K562 (cell line): Measurements from ENCODE around the gene RACK1. TPM values are rescaled to one million over a fixed set of nuclear protein-coding genes. Genes with fewer than 3 reads are reported as not detected.

Source experiments
- CC2D1A ChIP-seq: fragments of 450-650 bp; IDR thresholded peaks from 2 replicates; pipeline ENCODE4 v1.6.1; 2017; ENCODE audit warnings: mild to moderate bottlenecking
- EP300 ChIP-seq: IDR thresholded peaks from 2 replicates; pipeline ENCODE4 v1.6.1; 2012; ENCODE audit warnings: low read length, improper control_type of control experiment
- GABPA ChIP-seq: fragments of 200-800 bp; sonication (Bioruptor generic); conservative IDR thresholded peaks from 2 replicates; pipeline ENCODE4 v1.6.1; 2016; ENCODE audit warnings: low read depth, missing genetic modification characterization, missing compliant biosample characterization
- GABPB1 ChIP-seq: sonication (generic); formaldehyde crosslinking; IDR thresholded peaks from 2 replicates; pipeline ENCODE4 v1.8.0; 2022; ENCODE audit warnings: mild to moderate bottlenecking, missing genetic modification reagents
- MCM5 ChIP-seq: fragments of 450-650 bp; IDR thresholded peaks from 2 replicates; pipeline ENCODE4 v1.6.1; 2016; ENCODE audit warnings: low read depth
- NBN ChIP-seq: fragments of 450-650 bp; IDR thresholded peaks from 2 replicates; pipeline ENCODE4 v1.6.1; 2016; ENCODE audit warnings: low read depth, mild to moderate bottlenecking
- NR2C1 ChIP-seq, 2 experiments: fragments of 450-650 bp; IDR thresholded peaks; 2 replicates each; pipeline ENCODE4 v1.6.1; 2017; ENCODE audit warnings: mild to moderate bottlenecking in 2 of 2, antibody characterized with exemption in 1 of 2, inconsistent platforms in 1 of 2, missing compliant biosample characterization in 1 of 2, missing genetic modification characterization in 1 of 2
- NUFIP1 ChIP-seq: fragments of 450-650 bp; IDR thresholded peaks from 2 replicates; pipeline ENCODE4 v1.6.1; 2018; ENCODE audit not compliant: partially characterized antibody
- SMC3 ChIP-seq: conservative IDR thresholded peaks from 2 replicates; pipeline ENCODE4 v1.6.1; 2011; ENCODE audit warnings: low read depth, low read length, improper control_type of control experiment; ENCODE audit not compliant: insufficient read depth
- TBL1XR1 ChIP-seq, 2 experiments: IDR thresholded peaks; 2 replicates each; pipeline ENCODE4 v1.6.1; 2012; ENCODE audit warnings: improper control_type of control experiment in 2 of 2, low read length in 2 of 2, mild to moderate bottlenecking in 1 of 2
- ZNF311 ChIP-seq: fragments of 250-450 bp; sonication (Bioruptor Pico); IDR thresholded peaks from 2 replicates; pipeline ENCODE4 v1.4.0; 2020; ENCODE audit warnings: mild to moderate bottlenecking, moderate library complexity
- ZNF431 ChIP-seq: sonication (generic); formaldehyde crosslinking; IDR thresholded peaks from 2 replicates; pipeline ENCODE4 v1.8.0; 2022; ENCODE audit warnings: mild to moderate bottlenecking, missing genetic modification reagents
- ZNF444 ChIP-seq: fragments of 250-450 bp; sonication (Bioruptor Pico); IDR thresholded peaks from 2 replicates; pipeline ENCODE4 v1.4.0; 2020; ENCODE audit warnings: mild to moderate bottlenecking, moderate library complexity
- ZNF77 ChIP-seq: fragments of 250-450 bp; sonication (Bioruptor Pico); IDR thresholded peaks from 2 replicates; pipeline ENCODE4 v1.5.0; 2020
- polyA plus RNA-seq, 8 experiments: library from polyadenylated mRNA; depleted of rRNA in 4 of 8; stranded (reverse) in 5 of 8; unstranded in 3 of 8; fragments of >200 nt; fragmentation: Nextera tagmentation in 2 of 8; fragmentation: Illumina TruSeq in 1 of 8; extraction: Ambion mirVana in 2 of 8; extraction: Trizol in 1 of 8; gene quantifications; 2 replicates each; pipeline versions ENCODE4 v1.2.1 to v1.2.3, GENCODE V29; 2011 to 2014; ENCODE audit warnings: inconsistent platforms in 1 of 8, missing spikeins in 1 of 8
- total RNA-seq, 7 experiments: library from RNA; depleted of rRNA in 6 of 7; stranded (reverse); fragments of >200 nt in 6 of 7; fragmentation: Illumina TruSeq in 2 of 7; extraction: Trizol in 2 of 7; gene quantifications; 2 replicates each; pipeline versions ENCODE4 v1.2.1 to v1.2.3, GENCODE V29; 2011 to 2021; ENCODE audit warnings: low replicate concordance in 1 of 7
- TF ChIP-seq, protein P1 (sequence below): sonication (generic); IDR thresholded peaks from 2 replicates; pipeline ENCODE4 v1.6.1; 2016
- TF ChIP-seq, protein P2 (sequence below): sonication (generic); formaldehyde crosslinking; IDR thresholded peaks from 2 replicates; pipeline ENCODE4 v1.8.1; 2022; ENCODE audit warnings: missing genetic modification reagents
- TF ChIP-seq, protein P3 (sequence below): fragments of 250-450 bp; sonication (Bioruptor Pico); IDR thresholded peaks from 2 replicates; pipeline ENCODE4 v1.5.0; 2022; ENCODE audit warnings: mild to moderate bottlenecking
- TF ChIP-seq, protein P4 (sequence below): sonication (generic); formaldehyde crosslinking; IDR thresholded peaks from 2 replicates; pipeline ENCODE4 v1.8.0; 2022; ENCODE audit warnings: mild to moderate bottlenecking, missing genetic modification reagents
- TF ChIP-seq, protein P5 (sequence below): sonication (generic); formaldehyde crosslinking; IDR thresholded peaks from 2 replicates; pipeline ENCODE4 v1.4.0; 2020; ENCODE audit warnings: mild to moderate bottlenecking, missing genetic modification reagents
- TF ChIP-seq, protein P6 (sequence below), 2 experiments: fragments of 250-450 bp in 1 of 2; fragments of 450-650 bp in 1 of 2; sonication (Bioruptor Pico) in 1 of 2; IDR thresholded peaks; 2 replicates each; pipeline versions ENCODE4 v1.6.1 to v1.8.0; 2016 to 2021; ENCODE audit warnings: mild to moderate bottlenecking in 2 of 2, moderate library complexity in 2 of 2, missing compliant biosample characterization in 1 of 2, missing genetic modification characterization in 1 of 2

RACK1 gene
- total and polyA plus RNA-seq, 9 of the 15 experiments (the other 6 are each of a cell fraction or from before 2014, with no cell fraction given): 2,303 to 5,311 (median 3,833) TPM

DNA sequence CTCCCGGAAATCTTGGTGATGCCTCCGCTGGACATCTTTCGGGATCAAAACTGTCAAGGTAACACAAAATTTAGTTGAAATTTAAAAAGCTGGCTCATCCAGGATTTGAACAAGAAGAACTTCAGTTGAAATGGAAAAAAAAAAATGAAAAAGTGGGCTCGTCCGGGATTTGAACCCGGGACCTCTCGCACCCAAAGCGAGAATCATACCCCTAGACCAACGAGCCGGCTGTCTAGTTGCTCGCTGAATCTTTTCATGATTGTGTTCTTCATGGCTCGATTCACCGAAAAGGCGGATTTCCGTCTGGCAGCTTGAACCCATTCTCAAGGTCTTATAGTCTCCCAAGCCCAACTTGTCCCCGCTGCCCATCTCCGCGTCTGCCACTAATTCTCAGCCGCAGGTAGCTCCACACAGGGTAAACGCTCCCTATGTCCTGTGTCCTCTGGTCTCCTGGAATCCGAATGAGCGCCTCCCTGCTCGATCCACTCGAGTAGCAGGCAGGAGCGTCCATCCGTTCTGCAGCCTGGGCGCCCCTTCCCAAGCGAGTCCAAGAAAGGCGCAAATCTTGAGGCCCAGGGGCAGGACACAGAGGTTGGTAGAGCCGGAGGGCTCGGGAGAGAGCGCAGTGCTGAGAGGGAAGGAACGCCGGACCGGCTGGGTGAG, 54.9 kb downstream of the RACK1 start (continued):
- no peak for TF ChIP-seq NR2C1 (IDR thresholded peaks at IDR 0.05)
- no peak for TF ChIP-seq NR2C1 (tag; IDR thresholded peaks at IDR 0.05)
- TF ChIP-seq GABPA: no peak; the same call in 1 of the 2 replicates
- TF ChIP-seq EP300: peak; percentile 63
- no peak for TF ChIP-seq NBN
- no peak for TF ChIP-seq ZNF444 (CRISPR knock-in tag)
- no peak for TF ChIP-seq ZNF77 (CRISPR knock-in tag)
- TF ChIP-seq, protein P1, sequence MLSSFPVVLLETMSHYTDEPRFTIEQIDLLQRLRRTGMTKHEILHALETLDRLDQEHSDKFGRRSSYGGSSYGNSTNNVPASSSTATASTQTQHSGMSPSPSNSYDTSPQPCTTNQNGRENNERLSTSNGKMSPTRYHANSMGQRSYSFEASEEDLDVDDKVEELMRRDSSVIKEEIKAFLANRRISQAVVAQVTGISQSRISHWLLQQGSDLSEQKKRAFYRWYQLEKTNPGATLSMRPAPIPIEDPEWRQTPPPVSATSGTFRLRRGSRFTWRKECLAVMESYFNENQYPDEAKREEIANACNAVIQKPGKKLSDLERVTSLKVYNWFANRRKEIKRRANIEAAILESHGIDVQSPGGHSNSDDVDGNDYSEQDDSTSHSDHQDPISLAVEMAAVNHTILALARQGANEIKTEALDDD: no peak
- no peak for TF ChIP-seq SMC3
- TF ChIP-seq, protein P2, sequence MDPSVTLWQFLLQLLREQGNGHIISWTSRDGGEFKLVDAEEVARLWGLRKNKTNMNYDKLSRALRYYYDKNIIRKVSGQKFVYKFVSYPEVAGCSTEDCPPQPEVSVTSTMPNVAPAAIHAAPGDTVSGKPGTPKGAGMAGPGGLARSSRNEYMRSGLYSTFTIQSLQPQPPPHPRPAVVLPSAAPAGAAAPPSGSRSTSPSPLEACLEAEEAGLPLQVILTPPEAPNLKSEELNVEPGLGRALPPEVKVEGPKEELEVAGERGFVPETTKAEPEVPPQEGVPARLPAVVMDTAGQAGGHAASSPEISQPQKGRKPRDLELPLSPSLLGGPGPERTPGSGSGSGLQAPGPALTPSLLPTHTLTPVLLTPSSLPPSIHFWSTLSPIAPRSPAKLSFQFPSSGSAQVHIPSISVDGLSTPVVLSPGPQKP (CRISPR knock-in tag): no peak
- no peak for TF ChIP-seq GABPB1
- TF ChIP-seq, protein P3, sequence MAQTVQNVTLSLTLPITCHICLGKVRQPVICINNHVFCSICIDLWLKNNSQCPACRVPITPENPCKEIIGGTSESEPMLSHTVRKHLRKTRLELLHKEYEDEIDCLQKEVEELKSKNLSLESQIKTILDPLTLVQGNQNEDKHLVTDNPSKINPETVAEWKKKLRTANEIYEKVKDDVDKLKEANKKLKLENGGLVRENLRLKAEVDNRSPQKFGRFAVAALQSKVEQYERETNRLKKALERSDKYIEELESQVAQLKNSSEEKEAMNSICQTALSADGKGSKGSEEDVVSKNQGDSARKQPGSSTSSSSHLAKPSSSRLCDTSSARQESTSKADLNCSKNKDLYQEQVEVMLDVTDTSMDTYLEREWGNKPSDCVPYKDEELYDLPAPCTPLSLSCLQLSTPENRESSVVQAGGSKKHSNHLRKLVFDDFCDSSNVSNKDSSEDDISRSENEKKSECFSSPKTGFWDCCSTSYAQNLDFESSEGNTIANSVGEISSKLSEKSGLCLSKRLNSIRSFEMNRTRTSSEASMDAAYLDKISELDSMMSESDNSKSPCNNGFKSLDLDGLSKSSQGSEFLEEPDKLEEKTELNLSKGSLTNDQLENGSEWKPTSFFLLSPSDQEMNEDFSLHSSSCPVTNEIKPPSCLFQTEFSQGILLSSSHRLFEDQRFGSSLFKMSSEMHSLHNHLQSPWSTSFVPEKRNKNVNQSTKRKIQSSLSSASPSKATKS: no peak
- no peak for TF ChIP-seq MCM5
- TF ChIP-seq, protein P4, sequence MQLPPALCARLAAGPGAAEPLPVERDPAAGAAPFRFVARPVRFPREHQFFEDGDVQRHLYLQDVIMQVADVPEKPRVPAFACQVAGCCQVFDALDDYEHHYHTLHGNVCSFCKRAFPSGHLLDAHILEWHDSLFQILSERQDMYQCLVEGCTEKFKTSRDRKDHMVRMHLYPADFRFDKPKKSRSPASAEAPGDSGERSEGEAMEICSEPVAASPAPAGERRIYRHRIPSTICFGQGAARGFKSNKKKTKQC (CRISPR knock-in tag): 0 out of 2 replicates have a peak, but pooled peaks have one; percentile 28
- TF ChIP-seq ZNF311 (CRISPR knock-in tag): no peak
- TF ChIP-seq, protein P5, sequence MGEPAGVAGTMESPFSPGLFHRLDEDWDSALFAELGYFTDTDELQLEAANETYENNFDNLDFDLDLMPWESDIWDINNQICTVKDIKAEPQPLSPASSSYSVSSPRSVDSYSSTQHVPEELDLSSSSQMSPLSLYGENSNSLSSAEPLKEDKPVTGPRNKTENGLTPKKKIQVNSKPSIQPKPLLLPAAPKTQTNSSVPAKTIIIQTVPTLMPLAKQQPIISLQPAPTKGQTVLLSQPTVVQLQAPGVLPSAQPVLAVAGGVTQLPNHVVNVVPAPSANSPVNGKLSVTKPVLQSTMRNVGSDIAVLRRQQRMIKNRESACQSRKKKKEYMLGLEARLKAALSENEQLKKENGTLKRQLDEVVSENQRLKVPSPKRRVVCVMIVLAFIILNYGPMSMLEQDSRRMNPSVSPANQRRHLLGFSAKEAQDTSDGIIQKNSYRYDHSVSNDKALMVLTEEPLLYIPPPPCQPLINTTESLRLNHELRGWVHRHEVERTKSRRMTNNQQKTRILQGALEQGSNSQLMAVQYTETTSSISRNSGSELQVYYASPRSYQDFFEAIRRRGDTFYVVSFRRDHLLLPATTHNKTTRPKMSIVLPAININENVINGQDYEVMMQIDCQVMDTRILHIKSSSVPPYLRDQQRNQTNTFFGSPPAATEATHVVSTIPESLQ (CRISPR knock-in tag): no peak; the same call in 1 of the 2 replicates
- TF ChIP-seq, protein P6, sequence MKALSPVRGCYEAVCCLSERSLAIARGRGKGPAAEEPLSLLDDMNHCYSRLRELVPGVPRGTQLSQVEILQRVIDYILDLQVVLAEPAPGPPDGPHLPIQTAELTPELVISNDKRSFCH (CRISPR knock-in tag; IDR thresholded peaks at IDR 0.05): no peak
- TF ChIP-seq, protein P6 (tag; IDR thresholded peaks at IDR 0.05): no peak
- TF ChIP-seq TBL1XR1 (IDR thresholded peaks at IDR 0.05; ENCODE audit: low read length in 2 of 2): peak in 1 of 2 experiments; percentile 87; a peak in 3 of 4 replicates
- TF ChIP-seq ZNF431 (CRISPR knock-in tag): no peak
- no peak for TF ChIP-seq NUFIP1
- no peak for TF ChIP-seq CC2D1A
